SK-N-SH (cell line): Measurements from ENCODE around the gene CHD5. TPM values are rescaled to one million over a fixed set of nuclear protein-coding genes. Genes with fewer than 3 reads are reported as not detected.

Source experiments
- CTCF ChIA-PET: fragments of 300-600, 350-600 bp; formaldehyde crosslinking; extraction: SDS; loops from one replicate; lab custom pipeline; 2021; lab: Yijun Ruan, JAX
- POLR2A ChIA-PET: fragments of 350-600 bp; sonication (Branson Sonifier 250); formaldehyde crosslinking; extraction: SDS; loops from one replicate; lab custom pipeline; 2020; ENCODE audit warnings: antibody characterized with exemption, inconsistent platforms; lab: Yijun Ruan, JAX
- DNase-seq: peaks from one replicate; pipeline ENCODE4 v3.0.0; 2012
- H2AFZ ChIP-seq: fragments of 200-600 bp; sonication (generic); 2 replicates; pipeline ENCODE4 v1.8.1; 2016; ENCODE audit warnings: antibody characterized with exemption, mild to moderate bottlenecking, low read depth
- H3F3A ChIP-seq: fragments of 200-600 bp; sonication (generic); replicated peaks from 2 replicates; pipeline ENCODE3; 2016; ENCODE audit warnings: antibody characterized with exemption, mild to moderate bottlenecking; ENCODE audit not compliant: insufficient read depth
- H3K27ac ChIP-seq, 2 experiments: fragments of 200-500 bp in 1 of 2; fragments of 200-600 bp in 1 of 2; sonication (Bioruptor generic) in 1 of 2; sonication (generic), shearing (Covaris generic) in 1 of 2; 2 replicates each; pipeline versions ENCODE4 v1.5.1 to v1.6.1; 2014 to 2016; ENCODE audit warnings: low read depth in 2 of 2, inconsistent platforms in 1 of 2, low read length in 1 of 2, mild to moderate bottlenecking in 1 of 2, mixed read lengths in 1 of 2
- H3K27me3 ChIP-seq: fragments of 200-600 bp; sonication (generic), shearing (Covaris generic); 2 replicates; pipeline ENCODE4 v1.6.1; 2016; ENCODE audit warnings: mixed run types; ENCODE audit not compliant: insufficient read depth
- H3K36me3 ChIP-seq, 2 experiments: fragments of 200-500 bp in 1 of 2; fragments of 200-600 bp in 1 of 2; sonication (Bioruptor generic) in 1 of 2; sonication (generic) in 1 of 2; replicated peaks in 1 of 2; 2 replicates each; pipeline versions ENCODE3 to v1.5.1; 2014 to 2016; ENCODE audit warnings: low read length in 1 of 2, mild to moderate bottlenecking in 1 of 2; ENCODE audit not compliant: insufficient read depth in 2 of 2, control insufficient read depth in 1 of 2
- H3K4me1 ChIP-seq, 2 experiments: fragments of 200-500 bp in 1 of 2; fragments of 200-600 bp in 1 of 2; sonication (Bioruptor generic) in 1 of 2; sonication (generic), shearing (Covaris generic) in 1 of 2; 2 replicates each; pipeline versions ENCODE4 v1.5.1 to v1.6.1; 2014 to 2016; ENCODE audit warnings: low read depth in 1 of 2, low read length in 1 of 2, mixed run types in 1 of 2; ENCODE audit not compliant: insufficient read depth in 2 of 2, control insufficient read depth in 1 of 2
- H3K4me2 ChIP-seq: fragments of 200-600 bp; sonication (generic), shearing (Covaris generic); 2 replicates; pipeline ENCODE4 v1.6.1; 2017; ENCODE audit warnings: mixed run types
- H3K4me3 ChIP-seq, 2 experiments: fragments of 200-500 bp in 1 of 2; fragments of 200-600 bp in 1 of 2; sonication (Bioruptor generic) in 1 of 2; sonication (generic), shearing (Covaris generic) in 1 of 2; 2 replicates each; pipeline versions ENCODE4 v1.5.1 to v1.8.1; 2014 to 2016; ENCODE audit warnings: low read depth in 2 of 2, inconsistent platforms in 1 of 2, low read length in 1 of 2, mild to moderate bottlenecking in 1 of 2, mixed read lengths in 1 of 2, moderate library complexity in 1 of 2
- H3K79me2 ChIP-seq: fragments of 200-600 bp; sonication (generic); 2 replicates; pipeline ENCODE4 v1.8.1; 2017; ENCODE audit warnings: mild to moderate bottlenecking; ENCODE audit not compliant: insufficient read depth
- H3K9ac ChIP-seq: fragments of 200-600 bp; sonication (generic); 2 replicates; pipeline ENCODE4 v1.6.1; 2017; ENCODE audit warnings: mixed run types
- H3K9me2 ChIP-seq: fragments of 200-600 bp; sonication (generic); 2 replicates; pipeline ENCODE4 v1.6.1; 2017; ENCODE audit warnings: mixed run types
- H3K9me3 ChIP-seq: fragments of 200-600 bp; sonication (generic); 2 replicates; pipeline ENCODE4 v1.6.1; 2017; ENCODE audit warnings: mixed run types, mild to moderate bottlenecking, moderate library complexity
- H4K20me1 ChIP-seq: fragments of 200-600 bp; sonication (generic); 2 replicates; pipeline ENCODE4 v1.6.1; 2017; ENCODE audit warnings: mild to moderate bottlenecking, mixed run types; ENCODE audit not compliant: insufficient read depth
- CHD2 ChIP-seq: fragments of 150-350 bp; IDR thresholded peaks from 2 replicates; pipeline ENCODE4 v1.6.1; 2018; ENCODE audit warnings: low read length; ENCODE audit not compliant: partially characterized antibody
- CTCF ChIP-seq: fragments of 200-600 bp; sonication (generic); IDR thresholded peaks from 2 replicates; pipeline ENCODE4 v1.6.1; 2017; ENCODE audit warnings: antibody characterized with exemption, mild to moderate bottlenecking, moderate library complexity
- ELF1 ChIP-seq: IDR thresholded peaks from 2 replicates; pipeline ENCODE4 v1.4.0; 2012
- FOXJ3 ChIP-seq: sonication (generic); formaldehyde crosslinking; IDR thresholded peaks from 2 replicates; pipeline ENCODE4 v1.5.1; 2020; ENCODE audit warnings: mild to moderate bottlenecking, missing genetic modification reagents
- FOXM1 ChIP-seq: IDR thresholded peaks from 2 replicates; pipeline ENCODE4 v1.4.0; 2012; ENCODE audit warnings: low read depth, mild to moderate bottlenecking
- MEF2A ChIP-seq: IDR thresholded peaks from 2 replicates; pipeline ENCODE4 v1.4.0; 2012; ENCODE audit warnings: low read depth, borderline replicate concordance
- MXI1 ChIP-seq: IDR thresholded peaks from 2 replicates; pipeline ENCODE4 v1.6.1; 2012; ENCODE audit warnings: mild to moderate bottlenecking, low read depth, low read length, improper control_type of control experiment
- POLR2AphosphoS5 ChIP-seq: IDR thresholded peaks from 2 replicates; pipeline ENCODE4 v1.6.1; 2012; ENCODE audit warnings: low read depth, low read length
- RAD21 ChIP-seq: IDR thresholded peaks from 2 replicates; pipeline ENCODE4 v1.6.1; 2012; ENCODE audit warnings: mild to moderate bottlenecking, low read length
- RCOR1 ChIP-seq: fragments of 150-350 bp; IDR thresholded peaks from 2 replicates; pipeline ENCODE4 v1.6.1; 2017; ENCODE audit warnings: antibody characterized with exemption, low read length
- RFX5 ChIP-seq: IDR thresholded peaks from 2 replicates; pipeline ENCODE4 v1.6.1; 2012; ENCODE audit warnings: mild to moderate bottlenecking, improper control_type of control experiment, low read length
- RXRA ChIP-seq: IDR thresholded peaks from 2 replicates; pipeline ENCODE4 v1.4.0; 2012; ENCODE audit warnings: low read depth, mild to moderate bottlenecking, borderline replicate concordance
- SMC3 ChIP-seq: IDR thresholded peaks from 2 replicates; pipeline ENCODE4 v1.6.1; 2012; ENCODE audit warnings: low read depth, low read length, improper control_type of control experiment
- TAF1 ChIP-seq: IDR thresholded peaks from 2 replicates; pipeline ENCODE4 v1.6.1; 2012; ENCODE audit warnings: low read depth, mild to moderate bottlenecking, low read length, moderate library complexity, borderline replicate concordance
- TCF12 ChIP-seq: IDR thresholded peaks from 2 replicates; pipeline ENCODE4 v1.4.0; 2012
- USF1 ChIP-seq: IDR thresholded peaks from 2 replicates; pipeline ENCODE4 v1.4.0; 2012; ENCODE audit warnings: low read depth, borderline replicate concordance
- WGBS: methylation state at CpG from one replicate; pipeline ENCODE4 v1.1.6; 2017; ENCODE audit warnings: low lambda C conversion rate; 5-methylcytosine and 5-hydroxymethylcytosine counted together
- polyA plus RNA-seq, 3 experiments: library from polyadenylated mRNA; depleted of rRNA; stranded (reverse); fragments of >200 nt; gene quantifications; 2 replicates each; pipeline ENCODE4 v1.2.3, GENCODE V29; 2012

The CHD5 gene
- polyA plus RNA-seq, 1 of the 3 experiments (the other 2 are of a cell fraction) = 0.26 TPM

DNA sequence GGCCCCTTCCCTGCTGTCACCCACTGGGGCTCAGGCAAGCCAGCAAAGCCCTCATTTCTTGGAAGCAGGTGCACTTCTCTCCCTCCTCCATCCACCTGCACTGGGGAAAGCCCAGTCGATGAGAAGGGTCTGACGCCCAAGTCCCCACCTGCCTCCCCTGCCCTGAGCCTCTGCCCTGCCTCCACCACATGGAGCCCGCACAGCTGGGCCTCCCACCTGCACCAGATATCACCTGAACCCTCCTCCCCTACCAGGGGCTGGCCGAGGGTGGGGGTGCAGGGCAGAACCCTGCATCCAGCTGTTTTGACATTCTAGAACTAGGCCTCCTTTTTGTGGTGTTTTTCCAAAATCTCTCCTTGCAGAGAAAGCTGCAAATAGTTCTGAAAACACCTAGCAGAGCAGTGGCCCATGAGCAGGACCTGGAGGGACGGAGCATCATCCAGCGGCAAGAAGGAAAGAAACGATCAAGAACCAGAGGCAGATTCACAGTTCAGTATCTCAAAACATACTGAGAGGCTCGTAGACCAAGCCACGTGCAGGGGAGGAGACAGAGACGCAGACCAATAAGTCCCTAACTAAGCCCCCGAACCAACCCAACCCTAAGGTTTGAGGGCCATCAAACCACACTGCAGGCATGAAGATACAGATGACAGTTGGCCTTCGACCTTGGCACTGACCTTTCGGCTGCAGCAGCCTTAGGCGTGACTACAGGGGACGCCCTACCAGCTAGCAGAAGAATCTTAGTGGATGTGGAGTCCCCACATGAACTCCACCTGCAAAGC, 16.7 kb downstream of the CHD5 start:
- Histone ChIP-seq H3K27me3 (no peaks in the 10 kb centered on the region), H3K36me3 (no peaks in the 10 kb centered on the region), H3K9ac (no peak overlapping the region), H3K79me2 (no peaks in the 10 kb centered on the region), H2AFZ (no peak overlapping the region), H3K9me2 (no peaks in the 10 kb centered on the region), H3K9me3 (no peaks in the 10 kb centered on the region), H3K4me2 (no peak overlapping the region), H4K20me1 (no peaks in the 10 kb centered on the region), H3K27ac (peak overlapping the region in 1 of 2 experiments; percentile 55; a peak in 1 of 4 replicates), H3F3A (no peaks in the 10 kb centered on the region)
- DNase-seq = no peak
- WGBS = 63% methylated on average over 11 of the region's 15 CpGs
- CTCF ChIA-PET = interaction anchor here (0.9 to 3.3 kb wide), 7 partner anchors 8 to 128 kb away, joined by 3 to 18 read pairs (median 4); no protein-coding TSS in a partner anchor
- TF ChIP-seq CHD2 = no peak
- TF ChIP-seq CTCF = no peak
- TF ChIP-seq RAD21 = no peak
- TF ChIP-seq TAF1 = no peak
- no peak for TF ChIP-seq SMC3
- TF ChIP-seq USF1 = no peak
- TF ChIP-seq FOXJ3 (CRISPR knock-in tag) = no peak
- no peak for TF ChIP-seq POLR2AphosphoS5
- no peak for TF ChIP-seq RFX5
- TF ChIP-seq MEF2A = no peak
- no peak for TF ChIP-seq RCOR1
- no peak for TF ChIP-seq ELF1
- TF ChIP-seq RXRA = no peak
- TF ChIP-seq, all 33 proteins: peak for 0
- Histone ChIP-seq H3K4me1 (peaks cover 0 to 44% of the 10 kb centered on the region in 2 experiments; a peak in 1 of 4 replicates), H3K4me3 (no peak overlapping the region)
- POLR2A ChIA-PET = no interaction called here

GRCh38 chr1:6162773-6163172, 17.3 kb downstream of the CHD5 start:
- 38% methylated on average over 7 of the region's 13 CpGs for WGBS
- DNase-seq = peak; percentile 90
- H4K20me1 ChIP-seq = no peaks in the 10 kb centered on the region
- no peak overlapping the region for H3K4me3 ChIP-seq
- H3K9me3 ChIP-seq = no peaks in the 10 kb centered on the region
- no peaks in the 10 kb centered on the region for H3K36me3 ChIP-seq
- H3K79me2 ChIP-seq = no peaks in the 10 kb centered on the region
- H3K9ac ChIP-seq = no peak overlapping the region
- no peak overlapping the region for H2AFZ ChIP-seq
- no peaks in the 10 kb centered on the region for H3K9me2 ChIP-seq
- no peak overlapping the region for H3K4me2 ChIP-seq
- no peaks in the 10 kb centered on the region for H3K27me3 ChIP-seq
- peak; percentile 35; the same call in 1 of the 2 replicates for TF ChIP-seq MXI1
- no peak for TF ChIP-seq FOXM1
- no peak for TF ChIP-seq RFX5
- TF ChIP-seq TCF12 = no peak
- TF ChIP-seq, all 33 proteins: peak for 1
- Histone ChIP-seq H3K27ac (peak overlapping the region in 1 of 2 experiments; percentile 55; a peak in 1 of 4 replicates), H3K4me1 (peaks cover 0 to 44% of the 10 kb centered on the region in 2 experiments; a peak in 1 of 4 replicates), H3F3A (no peaks in the 10 kb centered on the region)
- ChIA-PET CTCF (interaction anchor here (0.9 to 3.3 kb wide), 6 partner anchors 9 to 127 kb away, joined by 3 to 18 read pairs (median 4); no protein-coding TSS in a partner anchor), POLR2A (no interaction called here)
